ENCODE data around the gene CAMK4.

Gene CAMK4

DNA sequence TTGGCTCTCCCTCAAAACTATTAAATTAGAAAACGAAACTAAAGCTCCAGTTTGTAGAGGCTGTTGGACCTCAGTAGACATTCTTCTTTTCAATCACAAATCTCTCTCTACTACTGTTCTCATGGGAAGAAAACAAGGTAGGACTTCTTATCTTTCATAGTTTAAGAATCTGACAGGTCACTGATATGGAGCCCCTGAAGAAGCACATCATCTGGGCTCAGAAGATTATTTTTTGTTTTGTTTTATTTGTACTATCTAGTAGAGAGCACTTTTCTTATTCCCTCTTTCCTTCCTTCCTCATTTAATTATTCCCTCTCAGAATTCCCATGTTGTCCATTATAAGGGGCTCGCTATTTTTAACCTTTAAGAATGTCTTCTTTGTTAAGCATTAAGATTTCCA lies 261.9 kb downstream of the CAMK4 start:
- no peaks in the 10 kb centered on the region for H3K9me3 ChIP-seq
- DNase-seq: no peak
- H3K4me3 ChIP-seq (ENCODE audit: low read depth, low read length): no peak overlapping the region
- no peaks in the 10 kb centered on the region for H3K27me3 ChIP-seq
- H3K4me1 ChIP-seq: no peaks in the 10 kb centered on the region; the same call in 1 of the 2 replicates
- H3K36me3 ChIP-seq: peaks cover 60% of the 10 kb centered on the region
- TF ChIP-seq, protein P1, sequence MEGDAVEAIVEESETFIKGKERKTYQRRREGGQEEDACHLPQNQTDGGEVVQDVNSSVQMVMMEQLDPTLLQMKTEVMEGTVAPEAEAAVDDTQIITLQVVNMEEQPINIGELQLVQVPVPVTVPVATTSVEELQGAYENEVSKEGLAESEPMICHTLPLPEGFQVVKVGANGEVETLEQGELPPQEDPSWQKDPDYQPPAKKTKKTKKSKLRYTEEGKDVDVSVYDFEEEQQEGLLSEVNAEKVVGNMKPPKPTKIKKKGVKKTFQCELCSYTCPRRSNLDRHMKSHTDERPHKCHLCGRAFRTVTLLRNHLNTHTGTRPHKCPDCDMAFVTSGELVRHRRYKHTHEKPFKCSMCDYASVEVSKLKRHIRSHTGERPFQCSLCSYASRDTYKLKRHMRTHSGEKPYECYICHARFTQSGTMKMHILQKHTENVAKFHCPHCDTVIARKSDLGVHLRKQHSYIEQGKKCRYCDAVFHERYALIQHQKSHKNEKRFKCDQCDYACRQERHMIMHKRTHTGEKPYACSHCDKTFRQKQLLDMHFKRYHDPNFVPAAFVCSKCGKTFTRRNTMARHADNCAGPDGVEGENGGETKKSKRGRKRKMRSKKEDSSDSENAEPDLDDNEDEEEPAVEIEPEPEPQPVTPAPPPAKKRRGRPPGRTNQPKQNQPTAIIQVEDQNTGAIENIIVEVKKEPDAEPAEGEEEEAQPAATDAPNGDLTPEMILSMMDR (IDR thresholded peaks at IDR 0.05; ENCODE audit: low read depth, low read length): no peak

DNA sequence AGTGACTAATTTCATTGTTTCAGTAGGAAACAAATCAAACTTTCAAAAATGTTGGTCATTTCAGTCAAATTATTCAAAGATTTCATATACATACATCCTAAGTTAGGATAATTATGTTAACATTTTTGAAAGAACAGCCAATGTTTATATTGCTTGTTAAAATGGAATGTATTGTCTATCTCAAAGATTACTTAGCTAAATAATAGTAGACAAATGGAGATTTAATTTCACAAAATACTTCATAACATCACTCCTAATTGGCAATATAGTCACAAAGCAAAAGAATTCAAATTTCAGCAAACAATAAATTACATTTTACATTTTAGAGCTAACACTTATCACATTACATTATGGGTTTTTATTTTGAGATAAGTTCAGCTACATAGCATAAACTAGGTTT lies 262.7 kb downstream of the CAMK4 start:
- Histone ChIP-seq H3K36me3 (peaks cover 54% of the 10 kb centered on the region), H3K27me3 (no peaks in the 10 kb centered on the region), H3K4me1 (peaks cover under 1% of the 10 kb centered on the region; the same call in 1 of the 2 replicates), H3K9me3 (no peaks in the 10 kb centered on the region), H3K4me3 (ENCODE audit: low read depth, low read length) (no peak overlapping the region)
- TF ChIP-seq, protein P1 (IDR thresholded peaks at IDR 0.05; ENCODE audit: low read depth, low read length): no peak
- no peak for DNase-seq

DNA sequence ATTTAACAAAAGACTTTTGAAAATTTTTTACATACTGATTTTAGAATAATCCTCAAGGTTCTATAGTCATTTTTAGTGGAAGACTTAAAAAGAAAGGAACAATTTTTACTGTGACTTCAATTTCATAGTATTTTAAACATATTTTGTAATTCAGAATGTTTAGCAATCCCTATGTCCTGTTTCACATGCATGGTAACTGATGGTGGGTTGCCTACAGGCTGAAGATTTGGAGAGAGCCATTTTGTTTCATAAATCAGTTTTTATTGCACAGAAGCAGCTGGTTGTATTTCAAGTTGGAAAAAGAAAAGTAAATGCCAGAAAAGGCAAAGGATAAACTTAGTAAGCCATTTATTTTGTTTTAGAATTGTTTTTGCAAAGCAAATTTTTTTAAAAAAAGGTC lies 264.2 kb downstream of the CAMK4 start:
- DNase-seq: no peak
- H3K27me3 ChIP-seq: no peaks in the 10 kb centered on the region
- TF ChIP-seq, protein P1 (IDR thresholded peaks at IDR 0.05; ENCODE audit: low read depth, low read length): no peak
- H3K36me3 ChIP-seq: peaks cover 52% of the 10 kb centered on the region
- H3K4me3 ChIP-seq (ENCODE audit: low read depth, low read length): no peak overlapping the region
- H3K4me1 ChIP-seq: peaks cover 12% of the 10 kb centered on the region; the same call in 1 of the 2 replicates
- no peaks in the 10 kb centered on the region for H3K9me3 ChIP-seq

DNA sequence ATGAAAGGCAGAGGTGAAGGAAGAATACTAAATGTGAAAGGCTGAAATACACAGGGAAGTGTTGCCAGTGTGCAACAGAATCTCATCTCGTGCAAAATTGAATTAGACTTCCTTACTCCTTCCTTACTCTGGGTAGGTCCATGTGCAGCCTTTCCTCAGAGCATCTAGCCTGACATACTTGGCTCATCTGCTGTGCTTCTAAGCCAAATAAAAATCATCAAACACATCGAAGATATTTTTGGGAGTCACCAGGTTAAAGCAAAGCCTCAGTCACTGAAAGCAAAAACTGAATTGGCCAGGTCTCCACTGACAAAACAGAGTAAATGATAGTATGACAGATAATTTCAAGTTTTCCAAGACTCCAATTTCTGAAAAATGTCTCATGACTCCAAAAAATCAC lies 268.8 kb downstream of the CAMK4 start:
- Histone ChIP-seq H3K4me1 (peaks cover 37% of the 10 kb centered on the region), H3K27me3 (no peaks in the 10 kb centered on the region), H3K9me3 (no peaks in the 10 kb centered on the region), H3K36me3 (peaks cover 41% of the 10 kb centered on the region), H3K4me3 (ENCODE audit: low read depth, low read length) (no peak overlapping the region)
- no peak for DNase-seq
- TF ChIP-seq, protein P1 (IDR thresholded peaks at IDR 0.05; ENCODE audit: low read depth, low read length): no peak

DNA sequence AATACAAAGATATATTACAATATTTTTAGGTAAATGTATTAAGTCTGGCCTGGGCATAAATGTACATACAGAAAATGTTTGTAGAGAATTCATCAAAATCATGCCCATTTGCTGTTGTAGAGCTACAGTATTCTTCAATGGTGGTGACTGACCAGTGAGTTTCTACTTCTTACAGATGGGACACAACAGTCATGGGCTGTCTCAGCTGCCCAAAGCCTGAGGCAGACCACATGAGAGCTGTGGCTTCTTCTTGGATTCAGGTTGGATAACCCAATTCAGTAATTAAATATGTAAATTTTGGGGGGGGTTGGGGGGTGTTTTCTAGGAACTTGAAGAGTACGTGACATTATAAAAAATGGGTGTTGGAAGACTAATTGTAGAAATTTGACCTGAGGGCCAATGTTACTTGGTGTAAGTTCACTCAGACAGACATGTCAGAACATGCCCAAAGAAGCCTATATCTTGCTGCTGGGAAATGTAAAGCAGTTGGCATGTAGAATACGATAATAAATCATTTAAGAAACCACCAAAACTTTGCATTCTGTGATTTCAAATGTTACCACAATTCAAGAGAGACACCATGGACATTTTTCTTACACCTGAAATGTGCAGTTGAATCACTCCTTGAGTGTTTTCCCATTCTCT lies 270.3 kb downstream of the CAMK4 start:
- H3K4me1 ChIP-seq: peaks cover 38% of the 10 kb centered on the region
- TF ChIP-seq, protein P1 (IDR thresholded peaks at IDR 0.05; ENCODE audit: low read depth, low read length): no peak
- DNase-seq: no peak
- H3K27me3 ChIP-seq: no peaks in the 10 kb centered on the region
- H3K4me3 ChIP-seq (ENCODE audit: low read depth, low read length): no peak overlapping the region
- peaks cover 49% of the 10 kb centered on the region for H3K36me3 ChIP-seq
- H3K9me3 ChIP-seq: no peaks in the 10 kb centered on the region

DNA sequence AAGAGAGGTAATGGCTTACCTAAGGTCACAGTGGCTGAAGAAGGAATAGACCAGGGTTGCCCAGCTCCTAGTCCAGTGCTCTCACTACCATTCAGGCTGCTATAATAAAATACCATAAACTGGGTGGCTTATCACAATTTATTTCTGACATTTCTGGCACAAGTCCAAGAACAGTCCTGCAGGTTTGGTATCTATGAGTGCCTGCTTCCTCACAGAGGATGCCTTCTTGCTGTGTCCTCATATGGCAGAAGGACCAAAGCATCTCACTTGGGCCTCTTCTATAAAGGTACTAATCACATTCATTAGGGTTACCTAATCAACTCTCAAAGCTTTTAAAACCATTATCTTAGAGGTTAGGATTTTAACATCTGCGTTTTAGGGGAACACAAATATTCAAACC lies 271.0 kb downstream of the CAMK4 start:
- Histone ChIP-seq H3K27me3 (no peaks in the 10 kb centered on the region), H3K36me3 (peaks cover 49% of the 10 kb centered on the region), H3K4me1 (peaks cover 38% of the 10 kb centered on the region), H3K9me3 (no peaks in the 10 kb centered on the region), H3K4me3 (ENCODE audit: low read depth, low read length) (no peak overlapping the region)
- TF ChIP-seq, protein P1 (IDR thresholded peaks at IDR 0.05; ENCODE audit: low read depth, low read length): no peak
- peak; percentile 64 for DNase-seq

All from BE2C (cell line).